Stimulated activated CD8-positive, alpha-beta memory T cell treated with anti-CD3 and anti-CD28 coated beads, Interleukin-15, amount 100 ng/mL, for 1 hour (primary cell): ENCODE measurements around the gene AIG1.
"Not testable (repeated sequence)": the region's sequence is repeated elsewhere in the genome, so short reads cannot be mapped to it uniquely, and the experiment has no call there.

ENCODE experiments used
- DNase-seq: peaks from one replicate; pipeline ENCODE4 v3.0.0-alpha.2; 2020; ENCODE audit warnings: low read depth

The AIG1 gene

GRCh38 chr6:143128681-143129015 is 68.0 kb downstream of the AIG1 start:
- no peak for DNase-seq

GRCh38 chr6:143130928-143131327 is 70.2 kb downstream of the AIG1 start:
- DNase-seq = no peak

- no peak for DNase-seq
Observed at GRCh38 chr6:143135325-143135724, 74.6 kb downstream of the AIG1 start.

GRCh38 chr6:143135797-143136561 is 75.3 kb downstream of the AIG1 start:
- DNase-seq = no peak

- DNase-seq = no peak
Observed at GRCh38 chr6:143136647-143137046, 76.0 kb downstream of the AIG1 start.

- no peak for DNase-seq
Observed at GRCh38 chr6:143139239-143139784, 78.6 kb downstream of the AIG1 start.

GRCh38 chr6:143139884-143140283 is 79.2 kb downstream of the AIG1 start:
- DNase-seq = not testable (repeated sequence)

GRCh38 chr6:143140767-143141166 is 80.1 kb downstream of the AIG1 start:
- no peak for DNase-seq

- no peak for DNase-seq
Observed at GRCh38 chr6:143141442-143141841, 80.8 kb downstream of the AIG1 start.

GRCh38 chr6:143146186-143146851 is 85.6 kb downstream of the AIG1 start:
- no peak for DNase-seq

- no peak for DNase-seq
Observed at GRCh38 chr6:143149771-143150170, 89.1 kb downstream of the AIG1 start.

GRCh38 chr6:143150281-143150680 is 89.6 kb downstream of the AIG1 start:
- no peak for DNase-seq

GRCh38 chr6:143151381-143151780 is 90.7 kb downstream of the AIG1 start:
- no peak for DNase-seq

GRCh38 chr6:143155681-143156080 is 95.0 kb downstream of the AIG1 start:
- DNase-seq = no peak

- DNase-seq = no peak
Observed at GRCh38 chr6:143157131-143157530, 96.4 kb downstream of the AIG1 start.

- no peak for DNase-seq
Observed at GRCh38 chr6:143158113-143158581, 97.5 kb downstream of the AIG1 start.

- DNase-seq = no peak
Observed at GRCh38 chr6:143159001-143159400, 98.3 kb downstream of the AIG1 start.

GRCh38 chr6:143160015-143160414 is 99.3 kb downstream of the AIG1 start:
- no peak for DNase-seq

GRCh38 chr6:143160439-143161220 is 99.9 kb downstream of the AIG1 start:
- no peak for DNase-seq

- DNase-seq = no peak
Observed at GRCh38 chr6:143163621-143164020, 102.9 kb downstream of the AIG1 start.

GRCh38 chr6:143164565-143165105 is 103.9 kb downstream of the AIG1 start:
- DNase-seq = no peak

GRCh38 chr6:143165315-143165855 is 104.7 kb downstream of the AIG1 start:
- DNase-seq = no peak
